Endothelial cell of umbilical vein (primary cell): Measurements from ENCODE around the gene HEXIM2. TPM values are rescaled to one million over a fixed set of nuclear protein-coding genes. Genes with fewer than 3 reads are reported as not detected.

Experiments
- BruUV-seq: library from RNA; stranded (reverse); fragments of 400-500 nt; replicated peaks from 2 replicates; lab custom pipeline; 2021; lab: Mats Ljungman, UMichigan
- CTCF ChIA-PET: fragments of 300-600, 350-600 bp; sonication (Branson Sonifier 250); formaldehyde crosslinking; loops from one replicate; lab custom pipeline; 2021; ENCODE audit warnings: antibody characterized with exemption, inconsistent platforms; lab: Charles Lee
- POLR2A ChIA-PET: fragments of 300-600, 350-600 bp; sonication (Branson Sonifier 250); formaldehyde crosslinking; loops from one replicate; lab custom pipeline; 2021; ENCODE audit warnings: antibody characterized with exemption, inconsistent platforms; lab: Charles Lee
- DNase-seq: peaks from one replicate; pipeline ENCODE4 v3.0.0-alpha.2; 2011; ENCODE audit warnings: low read depth, low spot score
- FAIRE-seq: peaks from 2 replicates; lab custom pipeline; 2011; peaks lifted over from hg19 to GRCh38; lab: Jason Lieb, UNC
- H2AFZ ChIP-seq: 2 replicates; pipeline ENCODE4 v1.6.0; 2012; ENCODE audit warnings: low read depth, low read length, control low read depth, inconsistent platforms
- H3K27ac ChIP-seq: 2 replicates; pipeline ENCODE4 v1.5.1; 2011; ENCODE audit warnings: low read depth, mild to moderate bottlenecking, control low read depth, low read length, moderate library complexity; ENCODE audit not compliant: insufficient read depth
- H3K27me3 ChIP-seq, 2 experiments: 2 replicates each; pipeline versions ENCODE4 v1.6.0 to v1.6.1; 2011; ENCODE audit warnings: low read length in 2 of 2, mixed read lengths in 1 of 2; ENCODE audit not compliant: control insufficient read depth in 2 of 2, insufficient read depth in 2 of 2
- H3K36me3 ChIP-seq, 2 experiments: 2 replicates in 1 of 2; 3 replicates in 1 of 2; pipeline ENCODE4 v1.5.1; 2011; ENCODE audit warnings: low read length in 2 of 2, mild to moderate bottlenecking in 1 of 2, moderate library complexity in 1 of 2; ENCODE audit not compliant: control insufficient read depth in 2 of 2, insufficient read depth in 2 of 2; ENCODE audit errors: extremely low read depth in 1 of 2
- H3K4me1 ChIP-seq: 3 replicates; pipeline ENCODE4 v1.5.1; 2011; ENCODE audit warnings: mild to moderate bottlenecking, low read length; ENCODE audit not compliant: control insufficient read depth, insufficient read depth; ENCODE audit errors: extremely low read depth
- H3K4me2 ChIP-seq: 2 replicates; pipeline ENCODE4 v1.6.1; 2011; ENCODE audit warnings: low read length, control low read depth, mixed read lengths; ENCODE audit not compliant: insufficient read depth
- H3K4me3 ChIP-seq, 3 experiments: fragments of 200-600 bp in 1 of 3; sonication (generic), shearing (Covaris generic) in 1 of 3; replicated peaks in 1 of 3; 2 replicates each; pipeline ENCODE4 v1.5.1; 2011 to 2016; ENCODE audit warnings: control low read depth in 3 of 3, low read length in 3 of 3, mild to moderate bottlenecking in 2 of 3, inconsistent platforms in 1 of 3, low read depth in 1 of 3, moderate library complexity in 1 of 3; ENCODE audit not compliant: insufficient read depth in 1 of 3
- H3K79me2 ChIP-seq: 2 replicates; pipeline ENCODE4 v1.6.0; 2012; ENCODE audit warnings: low read length, inconsistent platforms; ENCODE audit not compliant: control insufficient read depth, insufficient read depth
- H3K9ac ChIP-seq: replicated peaks from 2 replicates; pipeline ENCODE3; 2011; ENCODE audit warnings: low read length, control low read depth; ENCODE audit not compliant: insufficient read depth; ENCODE audit errors: extremely low read depth
- H3K9me1 ChIP-seq: replicated peaks from 3 replicates; pipeline ENCODE4 v1.6.0; 2011; ENCODE audit warnings: mild to moderate bottlenecking, low read length; ENCODE audit not compliant: control insufficient read depth, insufficient read depth; ENCODE audit errors: extremely low read depth
- H3K9me3 ChIP-seq: replicated peaks from 2 replicates; pipeline ENCODE4 v1.5.1; 2012; ENCODE audit warnings: low read length, inconsistent platforms; ENCODE audit not compliant: control insufficient read depth, insufficient read depth
- H4K20me1 ChIP-seq: replicated peaks from 2 replicates; pipeline ENCODE3; 2011; ENCODE audit warnings: mild to moderate bottlenecking, low read length; ENCODE audit not compliant: control insufficient read depth, insufficient read depth; ENCODE audit errors: extremely low read depth
- CTCF ChIP-seq, 2 donors: IDR thresholded peaks; 1 replicate in 1 of 2; 2 replicates in 1 of 2; pipeline ENCODE4 v1.5.1; 2011; ENCODE audit warnings: low read length in 2 of 2, mild to moderate bottlenecking in 2 of 2, moderate library complexity in 2 of 2, control low read depth in 1 of 2, inconsistent platforms in 1 of 2, low read depth in 1 of 2; ENCODE audit not compliant: insufficient read depth in 1 of 2; ENCODE audit errors: extremely low read depth in 1 of 2
- JUN ChIP-seq: IDR thresholded peaks from 2 replicates; pipeline ENCODE4 v1.6.1; 2011; ENCODE audit warnings: borderline replicate concordance, low read depth; ENCODE audit not compliant: insufficient read length, insufficient read depth
- MAX ChIP-seq: IDR thresholded peaks from 2 replicates; pipeline ENCODE4 v1.6.1; 2011; ENCODE audit not compliant: insufficient read depth, insufficient read length
- POLR2A ChIP-seq: IDR thresholded peaks from 2 replicates; pipeline ENCODE4 v1.6.1; 2012; ENCODE audit warnings: low read depth, mild to moderate bottlenecking, control low read depth, low read length
- POLR2AphosphoS5 ChIP-seq: IDR thresholded peaks from 2 replicates; pipeline ENCODE4 v1.6.1; 2012; ENCODE audit warnings: low read depth, mild to moderate bottlenecking, control low read depth, low read length, moderate library complexity; ENCODE audit not compliant: insufficient read depth
- dilution Hi-C: fragments of 300-500 bp; cut with MboI; formaldehyde crosslinking; loops from one replicate; pipeline ENCODE4 v1.15.0; 2019; ENCODE audit warnings: low sequenced_read_pairs; ENCODE audit not compliant: extremely low pct_ligation_motif_present
- intact Hi-C: fragments of 100-400 bp; cut with micrococcal nuclease; formaldehyde crosslinking; loops from one replicate; pipeline ENCODE4 v1.10.0; 2022
- polyA plus RNA-seq, 4 experiments: library from polyadenylated mRNA; depleted of rRNA in 3 of 4; stranded (reverse) in 3 of 4; unstranded in 1 of 4; fragments of >200 nt; gene quantifications; 2 replicates each; pipeline versions ENCODE4 v1.2.1 to v1.2.3, GENCODE V29; 2011 to 2012; ENCODE audit warnings: missing spikeins in 1 of 4
- total RNA-seq: library from RNA; stranded (reverse); gene quantifications from 2 replicates; pipeline ENCODE4 v1.2.3, GENCODE V29; 2021

The HEXIM2 gene
- total and polyA plus RNA-seq, 2 donors (not counting 3 experiments of a cell fraction or from before 2014, with no cell fraction given): 2.9 to 3.8 TPM

DNA sequence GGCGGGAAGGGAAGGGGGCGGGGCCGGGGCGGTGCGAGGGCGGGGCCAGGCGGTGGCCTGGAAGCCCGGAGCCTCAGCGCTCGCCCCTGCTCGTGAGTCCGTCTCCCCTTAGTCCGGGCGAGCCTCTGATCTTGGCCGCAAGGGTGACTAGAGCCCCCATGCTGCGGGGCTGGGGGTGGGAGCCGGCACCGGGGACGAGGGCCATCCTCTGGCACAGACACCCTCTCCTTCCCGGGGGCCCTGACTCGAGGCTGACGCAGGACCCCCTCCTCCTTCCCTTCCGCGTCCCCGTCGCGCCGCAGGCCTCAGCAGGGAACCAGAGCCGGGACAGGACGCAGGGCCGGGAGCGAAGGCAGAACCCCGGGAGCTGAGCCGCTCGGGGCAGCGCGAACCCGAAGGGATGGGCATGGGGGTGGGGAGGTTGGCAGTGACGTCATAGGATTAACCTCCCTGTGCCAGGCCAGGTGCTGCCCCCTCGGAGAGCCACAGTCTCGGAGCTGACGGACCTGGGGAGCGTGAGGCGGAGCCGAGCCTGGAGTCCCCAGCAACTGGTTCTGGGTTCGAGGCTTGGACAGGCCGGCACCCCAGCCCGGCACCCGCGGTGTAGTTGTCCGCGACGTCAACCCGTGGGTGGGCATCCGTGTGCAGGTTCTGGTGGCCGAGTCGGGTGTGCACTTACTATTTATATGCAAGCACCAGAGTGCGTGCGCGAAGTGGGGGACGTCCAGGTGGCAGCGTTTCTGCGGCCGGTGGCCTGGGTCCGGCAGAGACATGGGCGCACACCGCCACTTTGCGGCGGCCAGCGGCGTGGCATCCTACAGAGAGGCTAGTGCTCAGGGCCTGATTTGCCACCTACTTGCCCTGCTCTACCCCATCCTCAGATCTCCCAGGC lies 28.9 kb upstream of the HEXIM2 start:
- ChIA-PET POLR2A (no interaction called here), CTCF (interaction anchor here (0.7 to 7.2 kb wide), 15 partner anchors 9 to 355 kb away, joined by 3 to 476 read pairs (median 5); partner anchors contain the start of gene C1QL1)
- FAIRE-seq (peak; percentile 89), DNase-seq (peak; percentile 83)
- peak overlapping the region; percentile 64 for H3K4me2 ChIP-seq
- H3K36me3 ChIP-seq: no peaks in the 10 kb centered on the region
- H3K4me3 ChIP-seq: peak overlapping the region; percentile 47 to 70 (median 50)
- peak overlapping the region; percentile 70 for H3K9ac ChIP-seq
- peak overlapping the region; percentile 65 for H3K27ac ChIP-seq
- H2AFZ ChIP-seq: peak overlapping the region; percentile 94
- intact Hi-C loops (loop anchor here (1.0 to 2.0 kb wide), 10 partner anchors 9 to 359 kb away; partner anchors contain the start of genes DCAKD and NMT1), dilution Hi-C loops (no loop called here)
- TF ChIP-seq JUN (peak; percentile 13), POLR2A (peak; percentile 78), MAX (no peak), POLR2AphosphoS5 (peak; percentile 57), CTCF (IDR thresholded peaks at IDR 0.05; ENCODE audit: extremely low read depth in 1 of 2, insufficient read depth in 1 of 2, low read depth in 1 of 2, low read length in 2 of 2) (peak; percentile 90 to 93)
- no peaks in the 10 kb centered on the region for H4K20me1 ChIP-seq
- no TSS peak for BruUV-seq
- H3K9me1 ChIP-seq: no peaks in the 10 kb centered on the region
- H3K79me2 ChIP-seq: peaks cover 2% of the 10 kb centered on the region
- H3K27me3 ChIP-seq: no peaks in the 10 kb centered on the region
- H3K9me3 ChIP-seq: no peaks in the 10 kb centered on the region
- H3K4me1 ChIP-seq: peaks cover 24% of the 10 kb centered on the region
